ENCODE results near the gene ATG14.

Gene ATG14

DNA sequence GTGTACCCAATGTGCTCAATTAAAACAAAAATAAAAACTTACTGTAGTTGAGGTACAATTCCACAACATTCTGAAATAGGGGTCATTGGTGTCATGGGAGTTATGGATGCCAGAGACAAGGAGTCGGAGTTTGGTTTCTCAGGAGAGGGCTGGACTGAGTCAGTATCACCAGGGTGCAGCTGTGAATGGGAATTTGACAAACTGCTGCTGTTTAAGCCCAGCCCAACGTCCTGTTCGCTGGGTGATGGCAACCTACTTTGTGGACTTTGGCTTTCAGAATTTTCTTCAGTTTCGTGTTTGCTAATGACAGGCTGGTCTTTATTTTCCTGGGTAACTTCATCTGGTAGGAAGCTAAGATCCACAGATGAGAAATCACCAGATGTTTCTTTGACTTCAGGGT, 24.9 kb upstream of the ATG14 start:
- no peak for TF ChIP-seq CTCF (IDR thresholded peaks at IDR 0.05; ENCODE audit: extremely low read depth, insufficient read depth, missing control alignments)
- in situ Hi-C loops (cut with MboI; ENCODE audit: low pct_unique_long_range_greater_than_20kb, low sequenced_read_pairs, unreplicated experiment) = loop anchor here (25.0 kb wide), 1 partner anchor 1051 kb away; no protein-coding TSS in a partner anchor
- DNase-seq (ENCODE audit: low spot score) = no peak

- no peak for TF ChIP-seq CTCF (IDR thresholded peaks at IDR 0.05; ENCODE audit: extremely low read depth, insufficient read depth, missing control alignments)
- no peak for DNase-seq (ENCODE audit: low spot score)
- in situ Hi-C loops (cut with MboI; ENCODE audit: low pct_unique_long_range_greater_than_20kb, low sequenced_read_pairs, unreplicated experiment) = loop anchor here (25.0 kb wide), 1 partner anchor 1053 kb away; no protein-coding TSS in a partner anchor
Measured at GRCh38 chr14:55434805-55435174, 23.2 kb upstream of the ATG14 start.

DNA sequence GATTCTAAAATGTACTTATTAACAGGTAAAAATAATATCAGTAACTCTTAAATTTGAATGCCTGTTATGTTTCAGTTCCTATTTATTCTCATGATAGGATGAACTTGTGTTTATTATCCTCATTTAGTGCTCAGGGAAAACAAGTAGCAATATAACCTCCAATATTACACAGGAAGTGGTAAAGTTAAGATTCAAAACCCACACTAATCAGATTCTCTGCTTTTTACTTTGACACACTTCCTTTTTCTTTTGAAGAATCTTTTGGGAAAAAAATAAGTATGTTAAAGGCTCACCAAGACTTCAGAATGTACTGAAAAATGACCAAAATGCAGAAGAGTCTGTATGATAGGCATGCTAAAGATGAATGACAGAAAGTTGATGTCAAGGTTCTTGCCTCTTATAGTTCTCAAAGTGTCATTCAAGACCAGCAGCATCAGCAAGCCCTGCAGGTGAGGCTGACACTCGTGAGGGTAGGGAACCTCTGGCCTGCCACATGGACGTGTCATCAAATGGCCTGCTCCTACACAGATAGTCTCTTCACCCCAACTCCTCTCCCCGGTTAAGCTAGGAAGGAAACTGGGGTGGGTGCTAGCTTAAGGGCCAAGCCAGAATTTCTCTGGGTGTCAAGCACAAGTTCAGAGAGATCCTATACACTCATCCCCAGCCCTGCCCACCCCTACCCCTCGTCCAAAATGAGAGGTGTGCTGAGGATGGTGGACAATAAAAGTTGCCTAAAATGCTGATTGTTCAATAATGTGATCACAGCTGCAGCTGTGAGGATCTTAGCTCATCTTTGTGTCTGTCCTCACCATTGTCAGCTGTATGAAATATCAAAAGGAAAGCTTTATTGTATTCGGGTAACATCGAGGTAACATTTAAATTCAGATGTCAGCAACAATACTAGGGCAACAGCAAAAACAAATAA, 22.5 kb upstream of the ATG14 start:
- DNase-seq (ENCODE audit: low spot score) = no peak
- in situ Hi-C loops (cut with MboI; ENCODE audit: low pct_unique_long_range_greater_than_20kb, low sequenced_read_pairs, unreplicated experiment) = loop anchor here (25.0 kb wide), 1 partner anchor 1053 kb away; no protein-coding TSS in a partner anchor
- no peak for TF ChIP-seq CTCF (IDR thresholded peaks at IDR 0.05; ENCODE audit: extremely low read depth, insufficient read depth, missing control alignments)

DNA sequence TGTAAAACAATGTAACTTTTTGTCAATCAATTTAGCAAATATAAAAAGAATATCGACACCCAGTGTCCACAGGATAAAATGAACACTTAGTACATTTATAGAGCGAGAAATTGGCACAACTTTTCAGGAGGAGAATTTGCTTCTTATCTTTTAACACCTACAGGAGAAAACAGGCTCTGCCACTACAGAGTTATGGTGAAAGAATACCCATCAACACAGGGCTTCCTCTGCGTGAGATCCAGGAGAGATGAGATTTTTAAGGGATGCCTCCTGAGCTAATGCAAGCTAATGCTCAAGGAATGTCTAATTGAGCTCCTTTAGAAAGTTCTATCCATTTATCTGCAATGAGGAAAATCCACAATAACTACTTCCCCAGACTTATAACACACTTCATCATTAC, 21.0 kb upstream of the ATG14 start:
- in situ Hi-C loops (cut with MboI; ENCODE audit: low pct_unique_long_range_greater_than_20kb, low sequenced_read_pairs, unreplicated experiment) = loop anchor here (25.0 kb wide), 1 partner anchor 1055 kb away; no protein-coding TSS in a partner anchor
- no peak for TF ChIP-seq CTCF (IDR thresholded peaks at IDR 0.05; ENCODE audit: extremely low read depth, insufficient read depth, missing control alignments)
- DNase-seq (ENCODE audit: low spot score) = no peak

- in situ Hi-C loops (cut with MboI; ENCODE audit: low pct_unique_long_range_greater_than_20kb, low sequenced_read_pairs, unreplicated experiment) = loop anchor here (25.0 kb wide), 1 partner anchor 1057 kb away; no protein-coding TSS in a partner anchor
- DNase-seq (ENCODE audit: low spot score) = peak; percentile 71
- peak; percentile 43 for TF ChIP-seq CTCF (IDR thresholded peaks at IDR 0.05; ENCODE audit: extremely low read depth, insufficient read depth, missing control alignments)
Measured at GRCh38 chr14:55430024-55430690, 18.5 kb upstream of the ATG14 start.

DNA sequence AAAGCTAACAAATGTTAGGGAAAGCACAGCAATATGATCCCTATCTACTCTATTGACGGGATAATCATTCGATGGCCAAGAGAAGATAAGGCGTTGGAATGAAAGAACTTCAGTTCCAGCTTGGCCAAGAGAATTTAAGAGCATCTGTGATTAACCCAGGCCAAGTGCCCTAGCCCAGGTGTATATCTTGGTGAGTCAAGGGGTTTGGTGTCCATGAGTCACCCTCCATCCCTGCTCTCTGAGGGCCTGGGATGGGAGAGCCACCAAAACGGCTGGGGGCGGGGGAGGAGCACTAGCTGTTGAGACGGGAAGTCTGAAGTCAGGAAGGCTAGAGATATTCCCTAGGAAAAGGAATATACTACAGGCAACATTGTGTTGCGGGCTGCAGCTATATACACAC, 15.8 kb upstream of the ATG14 start:
- in situ Hi-C loops (cut with MboI; ENCODE audit: low pct_unique_long_range_greater_than_20kb, low sequenced_read_pairs, unreplicated experiment) = loop anchor here (25.0 kb wide), 1 partner anchor 1060 kb away; no protein-coding TSS in a partner anchor
- no peak for TF ChIP-seq CTCF (IDR thresholded peaks at IDR 0.05; ENCODE audit: extremely low read depth, insufficient read depth, missing control alignments)
- DNase-seq (ENCODE audit: low spot score) = no peak
